ENCODE data around the gene RAD21L1. TPM values are rescaled to one million over a fixed set of nuclear protein-coding genes. Genes with fewer than 3 reads are reported as not detected.

Gene RAD21L1
- polyA plus RNA-seq, 3 donors: not detected

DNA sequence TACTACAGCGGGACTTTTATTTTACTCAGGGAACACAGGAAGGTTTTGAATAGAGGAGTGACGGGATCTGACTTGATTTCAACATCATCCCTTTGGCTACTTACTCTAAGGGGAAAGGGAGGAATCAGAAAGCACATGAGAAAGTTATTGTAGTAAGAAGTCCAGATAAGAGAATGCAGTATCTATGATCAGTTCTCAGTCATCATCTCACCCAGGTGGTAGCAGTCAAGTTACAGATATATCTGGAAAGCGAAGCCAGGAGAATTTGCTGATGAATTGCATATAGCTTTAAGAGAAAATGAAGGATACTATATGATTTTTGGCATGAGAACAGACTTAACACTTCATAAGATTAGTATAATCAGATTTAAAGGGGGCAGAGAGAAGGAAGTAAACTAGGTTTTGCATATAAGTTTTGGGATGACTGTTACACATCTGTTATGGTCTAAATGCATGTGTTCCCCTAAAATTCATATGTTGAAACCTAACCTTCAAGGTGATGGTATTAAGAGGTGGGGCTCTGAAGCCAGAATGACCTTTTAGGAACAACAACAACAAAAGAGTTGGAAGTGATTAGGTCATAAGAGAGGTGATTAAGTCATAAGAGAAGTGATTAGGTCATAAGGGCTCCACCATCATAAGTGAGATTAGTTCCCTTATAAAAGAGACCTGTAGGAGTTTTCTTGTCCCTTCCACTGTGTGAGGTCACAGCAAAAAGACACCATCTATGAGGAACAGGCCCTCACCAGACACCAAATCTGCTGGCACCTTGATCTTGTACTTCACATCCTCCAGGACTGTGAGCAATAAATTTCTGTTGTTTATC, 6.7 kb downstream of the RAD21L1 start:
- Mint-ChIP-seq H3K36me3 (no peaks in the 10 kb centered on the region), H3K9me3 (peaks cover 0 to 3% (median 0%) of the 10 kb centered on the region in 7 donors), H3K4me1 (no peaks in the 10 kb centered on the region), H3K27me3 (ENCODE audit: low read depth in 3 of 3) (peaks cover 22 to 44% (median 29%) of the 10 kb centered on the region in 3 donors), H3K4me3 (no peak overlapping the region), H3K27ac (no peak overlapping the region)
- Histone ChIP-seq H3K27ac (ENCODE audit: low read depth in 1 of 2, low read length in 2 of 2) (no peak overlapping the region), H4K20me1 (ENCODE audit: insufficient read depth, low read length) (no peaks in the 10 kb centered on the region), H3K4me2 (replicated peaks; ENCODE audit: extremely low read depth, low read length, poor library complexity, severe bottlenecking) (no peak overlapping the region), H2AFZ (ENCODE audit: insufficient read depth, low read depth, low read length, poor library complexity, severe bottlenecking) (no peak overlapping the region), H3K36me3 (replicated peaks in 1 of 2; ENCODE audit: control insufficient read depth in 1 of 2, insufficient read depth in 2 of 2, low read length in 2 of 2) (no peaks in the 10 kb centered on the region), H3K4me3 (replicated peaks in 1 of 3; ENCODE audit: low read depth in 2 of 3, low read length in 3 of 3) (no peak overlapping the region), H3K9me3 (replicated peaks in 1 of 2; ENCODE audit: control insufficient read depth in 1 of 2, insufficient read depth in 1 of 2, low read length in 2 of 2) (no peaks in the 10 kb centered on the region), H3K4me1 (ENCODE audit: control insufficient read depth in 1 of 2, insufficient read depth in 2 of 2, low read length in 2 of 2) (no peaks in the 10 kb centered on the region), H3K79me2 (ENCODE audit: insufficient read depth, low read length) (no peaks in the 10 kb centered on the region), H3K27me3 (ENCODE audit: control insufficient read depth in 2 of 2, insufficient read depth in 2 of 2, low read length in 2 of 2) (peaks cover 44 to 56% of the 10 kb centered on the region in 2 donors), H3K9ac (ENCODE audit: insufficient read depth, low read length, poor library complexity, severe bottlenecking) (no peak overlapping the region)
- DNase-seq: no peak
- TF ChIP-seq, protein P1, sequence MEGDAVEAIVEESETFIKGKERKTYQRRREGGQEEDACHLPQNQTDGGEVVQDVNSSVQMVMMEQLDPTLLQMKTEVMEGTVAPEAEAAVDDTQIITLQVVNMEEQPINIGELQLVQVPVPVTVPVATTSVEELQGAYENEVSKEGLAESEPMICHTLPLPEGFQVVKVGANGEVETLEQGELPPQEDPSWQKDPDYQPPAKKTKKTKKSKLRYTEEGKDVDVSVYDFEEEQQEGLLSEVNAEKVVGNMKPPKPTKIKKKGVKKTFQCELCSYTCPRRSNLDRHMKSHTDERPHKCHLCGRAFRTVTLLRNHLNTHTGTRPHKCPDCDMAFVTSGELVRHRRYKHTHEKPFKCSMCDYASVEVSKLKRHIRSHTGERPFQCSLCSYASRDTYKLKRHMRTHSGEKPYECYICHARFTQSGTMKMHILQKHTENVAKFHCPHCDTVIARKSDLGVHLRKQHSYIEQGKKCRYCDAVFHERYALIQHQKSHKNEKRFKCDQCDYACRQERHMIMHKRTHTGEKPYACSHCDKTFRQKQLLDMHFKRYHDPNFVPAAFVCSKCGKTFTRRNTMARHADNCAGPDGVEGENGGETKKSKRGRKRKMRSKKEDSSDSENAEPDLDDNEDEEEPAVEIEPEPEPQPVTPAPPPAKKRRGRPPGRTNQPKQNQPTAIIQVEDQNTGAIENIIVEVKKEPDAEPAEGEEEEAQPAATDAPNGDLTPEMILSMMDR (IDR thresholded peaks at IDR 0.05): no peak
- intact Hi-C loops (cut with micrococcal nuclease): no loop called here
- WGBS (ENCODE audit: insufficient coverage): 67% methylated on average over 2 of the region's 3 CpGs

GRCh38 chr20:1240549-1240948, 14.7 kb downstream of the RAD21L1 start:
- Histone ChIP-seq H3K27ac (ENCODE audit: low read depth in 1 of 2, low read length in 2 of 2) (no peak overlapping the region), H3K27me3 (ENCODE audit: control insufficient read depth in 2 of 2, insufficient read depth in 2 of 2, low read length in 2 of 2) (peaks cover 10 to 19% of the 10 kb centered on the region in 2 donors), H2AFZ (ENCODE audit: insufficient read depth, low read depth, low read length, poor library complexity, severe bottlenecking) (no peak overlapping the region), H3K4me3 (replicated peaks in 1 of 3; ENCODE audit: low read depth in 2 of 3, low read length in 3 of 3) (no peak overlapping the region), H4K20me1 (ENCODE audit: insufficient read depth, low read length) (no peaks in the 10 kb centered on the region), H3K9ac (ENCODE audit: insufficient read depth, low read length, poor library complexity, severe bottlenecking) (no peak overlapping the region), H3K79me2 (ENCODE audit: insufficient read depth, low read length) (no peaks in the 10 kb centered on the region), H3K4me2 (replicated peaks; ENCODE audit: extremely low read depth, low read length, poor library complexity, severe bottlenecking) (no peak overlapping the region), H3K36me3 (replicated peaks in 1 of 2; ENCODE audit: control insufficient read depth in 1 of 2, insufficient read depth in 2 of 2, low read length in 2 of 2) (no peaks in the 10 kb centered on the region), H3K9me3 (replicated peaks in 1 of 2; ENCODE audit: control insufficient read depth in 1 of 2, insufficient read depth in 1 of 2, low read length in 2 of 2) (no peaks in the 10 kb centered on the region), H3K4me1 (ENCODE audit: control insufficient read depth in 1 of 2, insufficient read depth in 2 of 2, low read length in 2 of 2) (no peaks in the 10 kb centered on the region)
- Mint-ChIP-seq H3K27ac (no peak overlapping the region), H3K4me1 (peaks cover 3% of the 10 kb centered on the region), H3K9me3 (no peaks in the 10 kb centered on the region), H3K36me3 (no peaks in the 10 kb centered on the region), H3K27me3 (ENCODE audit: low read depth in 3 of 3) (peaks cover 11 to 30% (median 18%) of the 10 kb centered on the region in 3 donors), H3K4me3 (no peak overlapping the region)
- intact Hi-C loops (cut with micrococcal nuclease): no loop called here
- 88% methylated on average over 1 of the region's 5 CpGs for WGBS (ENCODE audit: insufficient coverage)
- TF ChIP-seq, protein P1 (IDR thresholded peaks at IDR 0.05): no peak
- DNase-seq: no peak
